Tibial artery (tissue), 4 donors: ENCODE results near the gene TBCD.

Experiments
- DNase-seq, 2 donors: peaks; one replicate each; pipeline ENCODE4 v3.0.0-alpha.2; 2019
- H3K27ac ChIP-seq, 2 donors: fragments of 200-600 bp; sonication (generic) in 1 of 2; 1 replicate in 1 of 2; 2 replicates in 1 of 2; pipeline ENCODE4 v1.5.1; 2018 to 2019; ENCODE audit warnings: mild to moderate bottlenecking in 1 of 2
- H3K27me3 ChIP-seq, 2 donors: fragments of 200-600 bp; sonication (generic) in 1 of 2; one replicate each; pipeline versions ENCODE4 v1.5.1 to v1.6.0; 2016 to 2019
- H3K36me3 ChIP-seq, 3 donors: fragments of 200-600 bp; sonication (generic) in 2 of 3; one replicate each; pipeline ENCODE4 v1.5.1; 2016 to 2019; ENCODE audit warnings: mild to moderate bottlenecking in 2 of 3
- H3K4me1 ChIP-seq, 4 donors: fragments of 200-600 bp; sonication (generic) in 2 of 4; 1 replicate in 3 of 4; 2 replicates in 1 of 4; pipeline ENCODE4 v1.5.1; 2016 to 2019
- H3K4me3 ChIP-seq, 2 donors: fragments of 200-600 bp; sonication (generic) in 1 of 2; 1 replicate in 1 of 2; 2 replicates in 1 of 2; pipeline ENCODE4 v1.5.1; 2018 to 2019; ENCODE audit warnings: mild to moderate bottlenecking in 2 of 2
- H3K9me3 ChIP-seq, 3 donors: fragments of 200-600 bp; sonication (generic) in 1 of 3; one replicate each; pipeline ENCODE4 v1.5.1; 2016 to 2019
- CTCF ChIP-seq, 2 experiments: fragments of 200-600 bp in 1 of 2; fragments of 450-650 bp in 1 of 2; IDR thresholded peaks; one replicate each; pipeline ENCODE4 v1.5.1; 2017 to 2019; ENCODE audit warnings: antibody characterized with exemption in 2 of 2, mild to moderate bottlenecking in 1 of 2, moderate library complexity in 1 of 2
- intact Hi-C: fragments of 100-400 bp; cut with DNase I; formaldehyde crosslinking; loops from one replicate; pipeline ENCODE4 v1.15.0; 2023; ENCODE audit warnings: low total_unique reads

Gene TBCD

DNA sequence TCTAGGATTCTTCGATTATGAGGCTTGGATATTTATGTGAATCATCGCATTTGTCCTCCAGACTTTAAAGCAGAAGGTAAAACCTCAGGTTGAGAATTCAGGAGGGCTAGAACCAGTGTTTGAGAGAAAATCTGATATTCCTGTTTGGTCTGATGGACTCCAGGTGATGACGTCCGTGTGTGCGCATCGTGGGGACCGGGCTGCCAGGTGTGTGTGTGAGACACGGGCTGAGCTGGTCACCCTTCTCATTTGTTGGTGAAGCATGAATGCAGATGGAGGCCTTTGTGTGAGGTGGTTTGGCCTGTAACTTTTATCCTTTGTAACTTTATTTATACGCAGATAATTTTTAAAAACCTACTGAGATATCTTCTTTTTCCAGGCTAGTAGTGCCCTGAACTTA, 45.2 kb downstream of the TBCD start:
- DNase-seq, result no peak
- Histone ChIP-seq H3K36me3 (peaks cover 0 to 30% (median 25%) of the 10 kb centered on the region in 3 donors), H3K9me3 (no peaks in the 10 kb centered on the region), H3K4me3 (no peak overlapping the region), H3K27me3 (no peaks in the 10 kb centered on the region), H3K4me1 (peaks cover 0 to 17% (median 13%) of the 10 kb centered on the region in 4 donors), H3K27ac (no peak overlapping the region)
- no peak for TF ChIP-seq CTCF (IDR thresholded peaks at IDR 0.05)
- intact Hi-C loops, result no loop called here

GRCh38 chr17:82798752-82799151, 46.9 kb downstream of the TBCD start:
- H3K9me3 ChIP-seq, result no peaks in the 10 kb centered on the region
- no peak for TF ChIP-seq CTCF (IDR thresholded peaks at IDR 0.05)
- no peak overlapping the region for H3K4me3 ChIP-seq
- H3K27me3 ChIP-seq, result no peaks in the 10 kb centered on the region
- no peak for DNase-seq
- H3K36me3 ChIP-seq, result peaks cover 0 to 30% (median 25%) of the 10 kb centered on the region in 3 donors
- no peak overlapping the region for H3K27ac ChIP-seq
- intact Hi-C loops, result no loop called here
- peaks cover 0 to 10% (median 8%) of the 10 kb centered on the region in 4 donors for H3K4me1 ChIP-seq

- no peak for TF ChIP-seq CTCF (IDR thresholded peaks at IDR 0.05)
- H3K4me3 ChIP-seq, result no peak overlapping the region
- H3K27ac ChIP-seq, result no peak overlapping the region
- intact Hi-C loops, result no loop called here
- peaks cover 0 to 4% (median 2%) of the 10 kb centered on the region in 4 donors for H3K4me1 ChIP-seq
- no peaks in the 10 kb centered on the region for H3K27me3 ChIP-seq
- peaks cover 0 to 30% (median 25%) of the 10 kb centered on the region in 3 donors for H3K36me3 ChIP-seq
- no peak for DNase-seq
- H3K9me3 ChIP-seq, result no peaks in the 10 kb centered on the region
Measured at GRCh38 chr17:82799591-82799990, 47.7 kb downstream of the TBCD start.

DNA sequence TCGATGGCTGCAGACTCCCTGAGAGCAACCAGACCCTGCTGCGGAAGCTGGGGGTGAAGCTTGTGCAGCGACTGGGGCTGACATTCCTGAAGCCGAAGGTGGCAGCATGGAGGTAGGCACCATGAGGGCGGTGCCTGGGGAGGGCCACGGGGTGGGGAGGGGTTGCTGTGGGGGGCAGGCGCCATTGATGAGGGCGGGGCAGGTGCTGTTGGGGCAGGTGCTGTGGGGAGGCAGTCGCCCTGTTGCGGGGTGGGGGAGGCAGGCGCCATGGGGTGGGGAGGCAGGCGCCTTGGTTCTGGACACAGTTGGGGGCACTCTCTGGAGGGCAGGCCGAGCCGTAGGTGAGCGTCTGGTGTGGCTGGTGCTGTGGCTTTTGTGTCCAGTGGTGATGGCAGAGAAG, 49.0 kb downstream of the TBCD start:
- peaks cover 0 to 37% (median 25%) of the 10 kb centered on the region in 3 donors for H3K36me3 ChIP-seq
- intact Hi-C loops, result no loop called here
- H3K27me3 ChIP-seq, result no peaks in the 10 kb centered on the region
- no peaks in the 10 kb centered on the region for H3K9me3 ChIP-seq
- no peak overlapping the region for H3K4me3 ChIP-seq
- H3K4me1 ChIP-seq, result peaks cover 0 to 8% (median 1%) of the 10 kb centered on the region in 4 donors
- H3K27ac ChIP-seq, result no peak overlapping the region
- no peak for DNase-seq
- no peak for TF ChIP-seq CTCF (IDR thresholded peaks at IDR 0.05)

DNA sequence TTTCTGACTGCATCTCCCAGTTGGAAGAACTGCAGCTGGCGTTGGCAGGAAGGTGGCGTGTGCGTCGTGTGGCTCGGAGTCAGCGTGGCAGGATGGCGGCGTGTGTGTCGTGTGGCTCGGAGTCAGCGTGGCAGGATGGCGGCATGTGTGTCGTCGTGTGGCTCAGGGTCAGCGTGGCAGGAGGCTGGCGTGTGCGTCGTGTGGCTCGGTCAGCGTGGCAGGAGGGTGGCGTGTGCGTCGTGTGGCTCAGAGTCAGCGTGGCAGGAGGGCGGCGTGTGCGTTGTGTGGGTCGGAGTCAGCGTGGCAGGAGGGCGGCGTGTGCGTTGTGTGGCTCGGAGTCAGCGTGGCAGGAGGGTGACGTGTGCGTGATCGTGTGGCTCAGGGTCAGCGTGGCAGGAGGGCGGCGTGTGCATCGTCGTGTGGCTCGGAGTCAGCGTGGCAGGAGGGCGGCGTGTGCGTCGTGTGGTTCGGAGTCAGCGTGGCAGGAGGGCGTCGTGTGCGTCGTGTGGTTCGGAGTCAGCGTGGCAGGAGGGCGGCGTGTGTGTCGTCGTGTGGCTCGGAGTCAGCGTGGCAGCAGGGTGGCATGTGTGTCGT, 49.6 kb downstream of the TBCD start:
- Histone ChIP-seq H3K9me3 (no peaks in the 10 kb centered on the region), H3K4me3 (no peak overlapping the region), H3K27me3 (no peaks in the 10 kb centered on the region), H3K36me3 (peaks cover 0 to 43% (median 30%) of the 10 kb centered on the region in 3 donors), H3K27ac (no peak overlapping the region), H3K4me1 (peaks cover 0 to 8% (median 1%) of the 10 kb centered on the region in 4 donors)
- DNase-seq, result no peak
- intact Hi-C loops, result no loop called here
- TF ChIP-seq CTCF (IDR thresholded peaks at IDR 0.05), result no peak
